Measurements from ENCODE around the gene PLA2G2A. TPM values are rescaled to one million over a fixed set of nuclear protein-coding genes. Genes with fewer than 3 reads are reported as not detected.

PLA2G2A gene
- polyA plus RNA-seq, 1 of the 3 experiments (the other 2 are of a cell fraction): not detected

GRCh38 chr1:20014153-20014552, 34.7 kb upstream of the PLA2G2A start:
- H3K79me2 ChIP-seq (ENCODE audit: insufficient read depth): no peaks in the 10 kb centered on the region
- DNase-seq: no peak
- 4% methylated on average over 2 of the region's 2 CpGs for WGBS (ENCODE audit: low lambda C conversion rate)
- H3K4me1 ChIP-seq (ENCODE audit: control insufficient read depth in 1 of 2, insufficient read depth in 2 of 2, low read depth in 1 of 2, low read length in 1 of 2): no peaks in the 10 kb centered on the region
- ChIA-PET POLR2A (no interaction called here), CTCF (interaction anchor here (0.6 kb wide), 1 partner anchor 267 kb away, joined by 3 read pairs; no protein-coding TSS in a partner anchor)
- H3K4me3 ChIP-seq (ENCODE audit: low read depth in 2 of 2, low read length in 1 of 2): no peak overlapping the region
- no peak overlapping the region for H3K4me2 ChIP-seq
- no peaks in the 10 kb centered on the region for H3K27me3 ChIP-seq (ENCODE audit: insufficient read depth)
- H3K9ac ChIP-seq: no peak overlapping the region
- H3K36me3 ChIP-seq (replicated peaks in 1 of 2; ENCODE audit: control insufficient read depth in 1 of 2, insufficient read depth in 2 of 2, low read length in 1 of 2): no peaks in the 10 kb centered on the region
- no peaks in the 10 kb centered on the region for H4K20me1 ChIP-seq (ENCODE audit: insufficient read depth)
- TF ChIP-seq USF2 (IDR thresholded peaks at IDR 0.05; ENCODE audit: borderline replicate concordance, low read depth, low read length): no peak
- H2AFZ ChIP-seq (ENCODE audit: low read depth): no peak overlapping the region
- H3K27ac ChIP-seq (ENCODE audit: low read depth in 2 of 2, low read length in 1 of 2): no peak overlapping the region
- 0 out of 2 replicates have a peak, but pooled peaks cover 4% of the 10 kb centered on the region for H3K9me3 ChIP-seq
- no peaks in the 10 kb centered on the region for H3F3A ChIP-seq (replicated peaks; ENCODE audit: insufficient read depth)
- H3K9me2 ChIP-seq: no peaks in the 10 kb centered on the region

GRCh38 chr1:20010016-20010415, 30.6 kb upstream of the PLA2G2A start:
- WGBS (ENCODE audit: low lambda C conversion rate): 0% methylated on average over 1 of the region's 1 CpG

More at GRCh38 chr1:20010016-20010415, 30.6 kb upstream of the PLA2G2A start:
- Histone ChIP-seq H3K27ac (ENCODE audit: low read depth in 2 of 2, low read length in 1 of 2) (no peak overlapping the region), H3K9me2 (no peaks in the 10 kb centered on the region), H4K20me1 (ENCODE audit: insufficient read depth) (no peaks in the 10 kb centered on the region), H3K79me2 (ENCODE audit: insufficient read depth) (no peaks in the 10 kb centered on the region), H3K4me2 (no peak overlapping the region), H3K9ac (no peak overlapping the region), H3K36me3 (replicated peaks in 1 of 2; ENCODE audit: control insufficient read depth in 1 of 2, insufficient read depth in 2 of 2, low read length in 1 of 2) (no peaks in the 10 kb centered on the region), H3K4me3 (ENCODE audit: low read depth in 2 of 2, low read length in 1 of 2) (no peak overlapping the region), H3F3A (replicated peaks; ENCODE audit: insufficient read depth) (no peaks in the 10 kb centered on the region), H2AFZ (ENCODE audit: low read depth) (no peak overlapping the region), H3K4me1 (ENCODE audit: control insufficient read depth in 1 of 2, insufficient read depth in 2 of 2, low read depth in 1 of 2, low read length in 1 of 2) (no peaks in the 10 kb centered on the region), H3K27me3 (ENCODE audit: insufficient read depth) (no peaks in the 10 kb centered on the region), H3K9me3 (no peaks in the 10 kb centered on the region)
- TF ChIP-seq NFIC (IDR thresholded peaks at IDR 0.05; ENCODE audit: borderline replicate concordance) (no peak), GATA2 (CRISPR knock-in tag; IDR thresholded peaks at IDR 0.05) (no peak), MXI1 (IDR thresholded peaks at IDR 0.05; ENCODE audit: low read depth, low read length) (no peak), MAX (IDR thresholded peaks at IDR 0.05; ENCODE audit: low read depth) (no peak), RXRA (IDR thresholded peaks at IDR 0.05; ENCODE audit: borderline replicate concordance, low read depth) (no peak), PBX3 (IDR thresholded peaks at IDR 0.05) (no peak), TEAD4 (IDR thresholded peaks at IDR 0.05; ENCODE audit: borderline replicate concordance, insufficient read depth) (no peak), CTCF (IDR thresholded peaks at IDR 0.05) (no peak), YY1 (IDR thresholded peaks at IDR 0.05; ENCODE audit: low read depth) (no peak), CHD2 (IDR thresholded peaks at IDR 0.05; ENCODE audit: low read length, partially characterized antibody) (no peak), SMC3 (IDR thresholded peaks at IDR 0.05; ENCODE audit: low read depth, low read length) (no peak), EZH2phosphoT487 (IDR thresholded peaks at IDR 0.05; ENCODE audit: borderline replicate concordance, low read depth) (no peak), FOSL2 (IDR thresholded peaks at IDR 0.05; ENCODE audit: borderline replicate concordance, low read depth) (no peak), JUND (IDR thresholded peaks at IDR 0.05) (no peak), IRF3 (IDR thresholded peaks at IDR 0.05; ENCODE audit: low read depth, low read length) (no peak), RAD21 (IDR thresholded peaks at IDR 0.05; ENCODE audit: low read length) (no peak), FOXJ3 (CRISPR knock-in tag; IDR thresholded peaks at IDR 0.05) (no peak), REST (IDR thresholded peaks at IDR 0.05; ENCODE audit: low read depth, low read length) (no peak)
- ChIA-PET POLR2A (no interaction called here), CTCF (interaction anchor here (1.0 to 1.6 kb wide), 2 partner anchors 35 to 92 kb away, joined by 3 to 5 read pairs; no protein-coding TSS in a partner anchor)
- no peak for DNase-seq
